HepG2 (cell line): ENCODE results near the gene RNF40. TPM values are rescaled to one million over a fixed set of nuclear protein-coding genes. Genes with fewer than 3 reads are reported as not detected.
A peak's percentile ranks its signal among the peaks of the same experiment; 100 is the strongest.
"Not testable (repeated sequence)": the region's sequence is repeated elsewhere in the genome, so short reads cannot be mapped to it uniquely, and the experiment has no call there.

Experiments
- ARNTL ChIP-seq: sonication (generic); formaldehyde crosslinking; IDR thresholded peaks from 2 replicates; pipeline ENCODE4 v1.4.0; 2020; ENCODE audit warnings: mild to moderate bottlenecking, missing genetic modification reagents
- GATAD1 ChIP-seq: IDR thresholded peaks from 2 replicates; pipeline ENCODE4 v1.6.1; 2016; ENCODE audit warnings: missing genetic modification reagents, missing compliant biosample characterization
- HDAC1 ChIP-seq: sonication (generic); formaldehyde crosslinking; IDR thresholded peaks from 2 replicates; pipeline ENCODE4 v1.5.1; 2020; ENCODE audit warnings: mild to moderate bottlenecking, missing genetic modification reagents
- HNF4A ChIP-seq: sonication (generic); formaldehyde crosslinking; IDR thresholded peaks from 2 replicates; pipeline ENCODE4 v1.4.0; 2020; ENCODE audit warnings: missing genetic modification reagents
- HNF4G ChIP-seq, 2 experiments: sonication (generic) in 1 of 2; formaldehyde crosslinking in 1 of 2; IDR thresholded peaks; 2 replicates each; pipeline versions ENCODE4 v1.4.0 to v1.6.1; 2011 to 2020; ENCODE audit warnings: borderline replicate concordance in 2 of 2, low read depth in 2 of 2, mild to moderate bottlenecking in 2 of 2, low read length in 1 of 2, missing genetic modification reagents in 1 of 2, moderate library complexity in 1 of 2
- IRF2 ChIP-seq: IDR thresholded peaks from 2 replicates; pipeline ENCODE4 v1.6.1; 2018; ENCODE audit warnings: missing genetic modification reagents, missing compliant biosample characterization
- ISL2 ChIP-seq: sonication (generic); formaldehyde crosslinking; IDR thresholded peaks from 2 replicates; pipeline ENCODE4 v1.5.0; 2020; ENCODE audit warnings: missing genetic modification reagents
- KDM6A ChIP-seq: IDR thresholded peaks from 2 replicates; pipeline ENCODE4 v1.6.1; 2016; ENCODE audit warnings: low read depth
- NAIF1 ChIP-seq: sonication (generic); formaldehyde crosslinking; IDR thresholded peaks from 2 replicates; pipeline ENCODE4 v1.5.0; 2020; ENCODE audit warnings: mild to moderate bottlenecking, missing genetic modification reagents, borderline replicate concordance
- PHF21A ChIP-seq: sonication (generic); formaldehyde crosslinking; IDR thresholded peaks from 2 replicates; pipeline ENCODE4 v1.5.0; 2020; ENCODE audit warnings: mild to moderate bottlenecking, missing genetic modification reagents
- SP5 ChIP-seq: IDR thresholded peaks from 2 replicates; pipeline ENCODE4 v1.6.1; 2016; ENCODE audit warnings: low read depth, borderline replicate concordance
- TCF7 ChIP-seq: sonication (generic); IDR thresholded peaks from 2 replicates; pipeline ENCODE4 v1.6.1; 2016; ENCODE audit warnings: antibody characterized with exemption, low read depth
- ZBTB38 ChIP-seq: sonication (generic); formaldehyde crosslinking; IDR thresholded peaks from 2 replicates; pipeline ENCODE4 v1.5.1; 2020; ENCODE audit warnings: mild to moderate bottlenecking, missing genetic modification reagents
- ZKSCAN8 ChIP-seq: IDR thresholded peaks from 2 replicates; pipeline ENCODE4 v1.6.1; 2016; ENCODE audit warnings: borderline replicate concordance, missing genetic modification reagents, missing compliant biosample characterization
- ZMYM3 ChIP-seq: sonication (generic); formaldehyde crosslinking; IDR thresholded peaks from 2 replicates; pipeline ENCODE4 v1.5.1; 2020; ENCODE audit warnings: mild to moderate bottlenecking, missing genetic modification reagents
- ZNF205 ChIP-seq: IDR thresholded peaks from 2 replicates; pipeline ENCODE4 v1.6.1; 2018; ENCODE audit warnings: missing biosample characterization, missing genetic modification reagents
- ZNF331 ChIP-seq: sonication (generic); formaldehyde crosslinking; IDR thresholded peaks from 2 replicates; pipeline ENCODE4 v1.4.0; 2020; ENCODE audit warnings: missing genetic modification reagents
- ZNF572 ChIP-seq: sonication (generic); formaldehyde crosslinking; IDR thresholded peaks from 2 replicates; pipeline ENCODE4 v1.5.1; 2020; ENCODE audit warnings: mild to moderate bottlenecking, missing genetic modification reagents
- polyA plus RNA-seq, 8 experiments: library from polyadenylated mRNA; depleted of rRNA in 3 of 8; stranded (reverse) in 7 of 8; unstranded in 1 of 8; fragments of >200 nt; fragmentation: Illumina TruSeq in 4 of 8; extraction: Trizol in 4 of 8; gene quantifications; 2 replicates each; pipeline versions ENCODE4 v1.2.1 to v1.2.3, GENCODE V29; 2011 to 2016; ENCODE audit warnings: low read depth in 4 of 8, missing spikeins in 1 of 8, mixed read lengths in 1 of 8; ENCODE audit not compliant: insufficient read depth in 1 of 8
- total RNA-seq, 5 experiments: library from RNA; depleted of rRNA; stranded (reverse); fragments of >200 nt; fragmentation: Illumina TruSeq; extraction: Trizol; gene quantifications; 2 replicates each; pipeline ENCODE4 v1.2.3, GENCODE V29; 2016; ENCODE audit warnings: low read depth in 1 of 5
- TF ChIP-seq, protein P1 (sequence below): sonication (generic); formaldehyde crosslinking; IDR thresholded peaks from 2 replicates; pipeline ENCODE4 v1.4.0; 2020; ENCODE audit warnings: mild to moderate bottlenecking, missing genetic modification reagents
- TF ChIP-seq, protein P2 (sequence below): sonication (generic); formaldehyde crosslinking; IDR thresholded peaks from 2 replicates; pipeline ENCODE4 v1.4.0; 2020; ENCODE audit warnings: missing genetic modification reagents, mild to moderate bottlenecking, borderline replicate concordance
- TF ChIP-seq, protein P3 (sequence below): sonication (generic); formaldehyde crosslinking; IDR thresholded peaks from 2 replicates; pipeline ENCODE4 v1.4.0; 2020; ENCODE audit warnings: mild to moderate bottlenecking, missing genetic modification reagents, borderline replicate concordance
- TF ChIP-seq, protein P4 (sequence below): sonication (generic); formaldehyde crosslinking; conservative IDR thresholded peaks from 2 replicates; pipeline ENCODE4 v1.4.0; 2020; ENCODE audit warnings: missing genetic modification reagents

Gene RNF40
- total and polyA plus RNA-seq, 2 of the 13 experiments (the other 11 are each of a cell fraction or from before 2014, with no cell fraction given) = 84.0 to 85.6 TPM

DNA sequence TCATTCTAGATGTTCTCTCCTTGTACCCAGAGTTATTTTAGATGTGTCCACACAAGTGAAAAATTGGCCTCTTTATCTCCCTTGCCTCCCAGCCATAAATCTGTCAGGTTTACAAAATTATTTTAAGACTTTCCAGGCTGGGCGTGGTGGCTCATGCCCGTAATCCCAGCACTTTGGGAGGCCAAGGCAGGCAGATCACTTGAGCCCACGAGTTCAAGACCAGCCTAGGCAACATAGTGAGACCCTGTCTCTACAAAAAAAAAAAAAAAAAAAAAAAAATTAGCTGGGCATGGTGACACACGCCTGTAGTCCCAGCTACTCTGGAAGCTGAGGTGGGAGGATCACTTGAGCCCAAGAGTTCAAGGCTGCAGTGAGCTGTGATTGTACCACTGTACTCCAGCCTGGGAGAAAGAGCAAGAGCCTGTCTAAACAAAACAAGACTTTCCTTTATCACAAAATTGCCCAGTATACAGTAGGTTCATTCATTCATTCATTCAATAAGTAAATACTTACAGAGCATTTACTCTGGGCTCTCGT is 46.8 kb downstream of the RNF40 start (continued):
- TF ChIP-seq, protein P1, sequence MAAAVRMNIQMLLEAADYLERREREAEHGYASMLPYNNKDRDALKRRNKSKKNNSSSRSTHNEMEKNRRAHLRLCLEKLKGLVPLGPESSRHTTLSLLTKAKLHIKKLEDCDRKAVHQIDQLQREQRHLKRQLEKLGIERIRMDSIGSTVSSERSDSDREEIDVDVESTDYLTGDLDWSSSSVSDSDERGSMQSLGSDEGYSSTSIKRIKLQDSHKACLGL (CRISPR knock-in tag) = 0 out of 2 replicates have a peak, but pooled peaks have one; percentile 23
- TF ChIP-seq, protein P2, sequence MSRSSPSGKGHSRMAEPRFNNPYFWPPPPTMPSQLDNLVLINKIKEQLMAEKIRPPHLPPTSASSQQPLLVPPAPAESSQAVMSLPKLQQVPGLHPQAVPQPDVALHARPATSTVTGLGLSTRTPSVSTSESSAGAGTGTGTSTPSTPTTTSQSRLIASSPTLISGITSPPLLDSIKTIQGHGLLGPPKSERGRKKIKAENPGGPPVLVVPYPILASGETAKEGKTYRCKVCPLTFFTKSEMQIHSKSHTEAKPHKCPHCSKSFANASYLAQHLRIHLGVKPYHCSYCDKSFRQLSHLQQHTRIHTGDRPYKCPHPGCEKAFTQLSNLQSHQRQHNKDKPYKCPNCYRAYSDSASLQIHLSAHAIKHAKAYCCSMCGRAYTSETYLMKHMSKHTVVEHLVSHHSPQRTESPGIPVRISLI (CRISPR knock-in tag) = peak; percentile 97
- peak; percentile 36; the same call in 1 of the 2 replicates for TF ChIP-seq ZNF331 (CRISPR knock-in tag)
- TF ChIP-seq HNF4G (IDR thresholded peaks at IDR 0.05; ENCODE audit: borderline replicate concordance, low read depth, low read length) = 0 out of 2 replicates have a peak, but pooled peaks have one; percentile 14
- not testable (repeated sequence) for TF ChIP-seq HNF4G (CRISPR knock-in tag; IDR thresholded peaks at IDR 0.05; ENCODE audit: borderline replicate concordance, low read depth)
- TF ChIP-seq, protein P3, sequence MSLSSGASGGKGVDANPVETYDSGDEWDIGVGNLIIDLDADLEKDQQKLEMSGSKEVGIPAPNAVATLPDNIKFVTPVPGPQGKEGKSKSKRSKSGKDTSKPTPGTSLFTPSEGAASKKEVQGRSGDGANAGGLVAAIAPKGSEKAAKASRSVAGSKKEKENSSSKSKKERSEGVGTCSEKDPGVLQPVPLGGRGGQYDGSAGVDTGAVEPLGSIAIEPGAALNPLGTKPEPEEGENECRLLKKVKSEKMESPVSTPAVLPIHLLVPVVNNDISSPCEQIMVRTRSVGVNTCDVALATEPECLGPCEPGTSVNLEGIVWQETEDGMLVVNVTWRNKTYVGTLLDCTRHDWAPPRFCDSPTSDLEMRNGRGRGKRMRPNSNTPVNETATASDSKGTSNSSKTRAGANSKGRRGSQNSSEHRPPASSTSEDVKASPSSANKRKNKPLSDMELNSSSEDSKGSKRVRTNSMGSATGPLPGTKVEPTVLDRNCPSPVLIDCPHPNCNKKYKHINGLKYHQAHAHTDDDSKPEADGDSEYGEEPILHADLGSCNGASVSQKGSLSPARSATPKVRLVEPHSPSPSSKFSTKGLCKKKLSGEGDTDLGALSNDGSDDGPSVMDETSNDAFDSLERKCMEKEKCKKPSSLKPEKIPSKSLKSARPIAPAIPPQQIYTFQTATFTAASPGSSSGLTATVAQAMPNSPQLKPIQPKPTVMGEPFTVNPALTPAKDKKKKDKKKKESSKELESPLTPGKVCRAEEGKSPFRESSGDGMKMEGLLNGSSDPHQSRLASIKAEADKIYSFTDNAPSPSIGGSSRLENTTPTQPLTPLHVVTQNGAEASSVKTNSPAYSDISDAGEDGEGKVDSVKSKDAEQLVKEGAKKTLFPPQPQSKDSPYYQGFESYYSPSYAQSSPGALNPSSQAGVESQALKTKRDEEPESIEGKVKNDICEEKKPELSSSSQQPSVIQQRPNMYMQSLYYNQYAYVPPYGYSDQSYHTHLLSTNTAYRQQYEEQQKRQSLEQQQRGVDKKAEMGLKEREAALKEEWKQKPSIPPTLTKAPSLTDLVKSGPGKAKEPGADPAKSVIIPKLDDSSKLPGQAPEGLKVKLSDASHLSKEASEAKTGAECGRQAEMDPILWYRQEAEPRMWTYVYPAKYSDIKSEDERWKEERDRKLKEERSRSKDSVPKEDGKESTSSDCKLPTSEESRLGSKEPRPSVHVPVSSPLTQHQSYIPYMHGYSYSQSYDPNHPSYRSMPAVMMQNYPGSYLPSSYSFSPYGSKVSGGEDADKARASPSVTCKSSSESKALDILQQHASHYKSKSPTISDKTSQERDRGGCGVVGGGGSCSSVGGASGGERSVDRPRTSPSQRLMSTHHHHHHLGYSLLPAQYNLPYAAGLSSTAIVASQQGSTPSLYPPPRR = peak; percentile 57; the same call in 1 of the 2 replicates
- TF ChIP-seq PHF21A (CRISPR knock-in tag) = peak; percentile 80; the same call in 1 of the 2 replicates
- TF ChIP-seq NAIF1 (CRISPR knock-in tag) = peak; percentile 26; the same call in 1 of the 2 replicates
- TF ChIP-seq TCF7 = peak; percentile 30; the same call in 1 of the 2 replicates
- peak; percentile 34; the same call in 1 of the 2 replicates for TF ChIP-seq ISL2
- peak; percentile 64; the same call in 1 of the 2 replicates for TF ChIP-seq HDAC1 (CRISPR knock-in tag)
- peak; percentile 53; the same call in 1 of the 2 replicates for TF ChIP-seq ZMYM3 (CRISPR knock-in tag)
- TF ChIP-seq ZNF205 = peak; percentile 38; the same call in 1 of the 2 replicates
- 0 out of 2 replicates have a peak, but pooled peaks have one; percentile 32 for TF ChIP-seq ZNF572
- TF ChIP-seq, protein P4, sequence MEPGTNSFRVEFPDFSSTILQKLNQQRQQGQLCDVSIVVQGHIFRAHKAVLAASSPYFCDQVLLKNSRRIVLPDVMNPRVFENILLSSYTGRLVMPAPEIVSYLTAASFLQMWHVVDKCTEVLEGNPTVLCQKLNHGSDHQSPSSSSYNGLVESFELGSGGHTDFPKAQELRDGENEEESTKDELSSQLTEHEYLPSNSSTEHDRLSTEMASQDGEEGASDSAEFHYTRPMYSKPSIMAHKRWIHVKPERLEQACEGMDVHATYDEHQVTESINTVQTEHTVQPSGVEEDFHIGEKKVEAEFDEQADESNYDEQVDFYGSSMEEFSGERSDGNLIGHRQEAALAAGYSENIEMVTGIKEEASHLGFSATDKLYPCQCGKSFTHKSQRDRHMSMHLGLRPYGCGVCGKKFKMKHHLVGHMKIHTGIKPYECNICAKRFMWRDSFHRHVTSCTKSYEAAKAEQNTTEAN = 0 out of 2 replicates have a peak, but pooled peaks have one; percentile 19
- TF ChIP-seq SP5 (CRISPR knock-in tag) = peak; percentile 92
- TF ChIP-seq IRF2 = peak; percentile 52; the same call in 1 of the 2 replicates
- 0 out of 2 replicates have a peak, but pooled peaks have one; percentile 35 for TF ChIP-seq KDM6A
- TF ChIP-seq ARNTL (CRISPR knock-in tag) = 0 out of 2 replicates have a peak, but pooled peaks have one; percentile 25
- peak; percentile 86 for TF ChIP-seq HNF4A (CRISPR knock-in tag)
- TF ChIP-seq ZKSCAN8 (CRISPR knock-in tag) = peak; percentile 97
- 0 out of 2 replicates have a peak, but pooled peaks have one; percentile 4 for TF ChIP-seq ZBTB38 (CRISPR knock-in tag)
- 0 out of 2 replicates have a peak, but pooled peaks have one; percentile 25 for TF ChIP-seq GATAD1 (CRISPR knock-in tag)
